Small intestine (tissue), 7 donors: Measurements from ENCODE around the gene BTBD16. TPM values are rescaled to one million over a fixed set of nuclear protein-coding genes. Genes with fewer than 3 reads are reported as not detected.
A peak's percentile ranks its signal among the peaks of the same experiment; 100 is the strongest.

Experiments
- DNase-seq, 2 donors: peaks; one replicate each; pipeline versions ENCODE4 v3.0.0 to v3.0.0-alpha.2; 2013
- FAIRE-seq: peaks from 2 replicates; lab custom pipeline; 2012; peaks lifted over from hg19 to GRCh38; lab: Jason Lieb, UNC
- H3K27ac ChIP-seq, 3 donors: one replicate each; pipeline ENCODE4 v1.5.1; 2013; ENCODE audit warnings: low read length in 2 of 3, mild to moderate bottlenecking in 2 of 3, control low read depth in 1 of 3, inconsistent platforms in 1 of 3, low read depth in 1 of 3, moderate library complexity in 1 of 3
- H3K27me3 ChIP-seq, 3 donors: one replicate each; pipeline ENCODE4 v1.6.1; 2013; ENCODE audit warnings: low read length in 3 of 3, inconsistent platforms in 1 of 3; ENCODE audit not compliant: control insufficient read depth in 3 of 3, insufficient read depth in 3 of 3
- H3K36me3 ChIP-seq, 3 donors: one replicate each; pipeline ENCODE4 v1.6.1; 2013; ENCODE audit warnings: low read length in 3 of 3, inconsistent platforms in 1 of 3, low read depth in 1 of 3, mild to moderate bottlenecking in 1 of 3, moderate library complexity in 1 of 3; ENCODE audit not compliant: control insufficient read depth in 3 of 3, insufficient read depth in 2 of 3
- H3K4me1 ChIP-seq, 3 donors: one replicate each; pipeline ENCODE4 v1.6.1; 2013; ENCODE audit warnings: low read length in 2 of 3, inconsistent platforms in 1 of 3, low read depth in 1 of 3, mild to moderate bottlenecking in 1 of 3, moderate library complexity in 1 of 3; ENCODE audit not compliant: control insufficient read depth in 3 of 3, insufficient read depth in 2 of 3
- H3K4me3 ChIP-seq, 3 donors: one replicate each; pipeline ENCODE4 v1.5.1; 2013; ENCODE audit warnings: low read length in 3 of 3, control low read depth in 1 of 3, inconsistent platforms in 1 of 3, low read depth in 1 of 3, mild to moderate bottlenecking in 1 of 3, moderate library complexity in 1 of 3
- H3K9me3 ChIP-seq, 2 donors: one replicate each; pipeline ENCODE4 v1.6.1; 2013; ENCODE audit warnings: low read depth in 1 of 2, low read length in 1 of 2; ENCODE audit not compliant: control insufficient read depth in 2 of 2, insufficient read depth in 1 of 2
- WGBS, 3 donors: extraction: QIAGEN DNeasy Blood & Tissue Kit; methylation state at CpG; one replicate each; pipeline ENCODE4 v1.1.7; 2013; 5-methylcytosine and 5-hydroxymethylcytosine counted together
- polyA plus RNA-seq, 4 donors: library from polyadenylated mRNA; stranded (reverse) in 3 of 4; unstranded in 1 of 4; fragments of 200-250 nt in 3 of 4; fragments of 120-200 nt in 1 of 4; gene quantifications; one replicate each; pipeline versions ENCODE4 v1.2.1 to v1.2.3, GENCODE V29; 2013
- donor health status: healthy with polysubstance abuse.
- donor health status: control.
- donor health status: control.
- donor health status: Bipolar disorder and iron deficiency.
- donor health status: healthy.

BTBD16 gene
- polyA plus RNA-seq, 4 donors: 0.18 to 0.92 TPM; not detected in 2

DNA sequence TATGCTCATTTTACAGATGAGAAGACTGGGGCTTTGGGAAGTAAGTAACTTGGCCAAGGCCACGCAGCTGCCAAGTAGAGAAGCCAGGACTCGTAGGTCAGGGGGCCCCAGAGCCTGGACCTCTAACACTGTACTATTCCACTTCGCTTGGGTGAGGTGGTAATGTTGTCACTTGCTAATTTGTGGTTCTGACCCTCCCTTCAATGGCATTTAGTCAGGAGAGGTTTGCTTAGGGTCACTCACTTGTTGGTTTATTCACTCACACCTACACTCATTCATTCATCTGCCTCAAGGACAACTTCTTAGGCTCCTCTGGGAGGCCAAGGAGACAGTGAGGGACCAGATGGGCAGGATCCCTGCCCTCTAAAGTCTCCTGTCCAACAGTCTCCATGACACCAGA is 21.3 kb downstream of the BTBD16 start:
- Histone ChIP-seq H3K4me1 (peaks cover 0 to 7% (median 0%) of the 10 kb centered on the region in 3 donors), H3K36me3 (no peaks in the 10 kb centered on the region), H3K27me3 (no peaks in the 10 kb centered on the region), H3K9me3 (no peaks in the 10 kb centered on the region), H3K4me3 (no peak overlapping the region), H3K27ac (no peak overlapping the region)
- DNase-seq: no peak
- no peak for FAIRE-seq
- WGBS, 3 donors: 75 to 91% (median 86%) methylated on average over 3 of the region's 3 CpGs

DNA sequence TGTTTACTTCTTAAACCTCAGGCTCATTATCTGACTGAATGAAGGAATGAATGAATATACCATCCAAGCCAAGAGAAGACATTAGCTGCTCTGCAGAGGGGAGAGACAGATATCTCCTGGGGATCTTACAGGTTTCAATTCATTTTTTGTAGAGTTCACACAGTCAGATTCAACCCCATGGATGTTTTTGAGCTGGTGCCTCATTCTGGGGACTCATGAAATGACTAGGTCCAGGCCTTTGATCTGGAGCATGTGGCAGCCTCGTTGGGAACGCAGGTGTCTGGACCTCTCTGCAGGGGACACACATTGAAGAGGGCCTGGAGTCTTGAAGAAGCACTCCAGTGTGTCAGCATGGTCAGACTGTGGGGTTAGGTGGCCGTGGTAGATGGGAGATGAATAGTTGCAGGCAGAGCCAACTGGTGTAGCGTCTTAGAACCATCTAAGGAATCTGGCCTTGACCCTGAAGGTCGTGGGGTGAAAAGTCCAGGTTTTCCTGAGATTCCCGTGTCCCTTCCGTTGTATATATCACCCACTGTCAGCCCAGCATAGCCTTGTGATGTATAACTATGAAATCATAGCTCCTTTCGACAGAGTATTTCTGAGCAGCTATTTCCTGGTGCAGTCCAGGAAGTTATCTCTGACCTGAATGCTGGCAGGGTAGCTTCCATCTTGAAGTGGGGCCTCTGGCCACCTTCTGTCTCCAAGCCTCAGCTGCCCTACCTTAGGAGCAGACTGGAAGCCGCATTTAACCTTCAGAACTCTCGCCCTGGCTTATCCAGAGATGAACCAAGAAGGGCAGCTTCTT is 22.3 kb downstream of the BTBD16 start:
- Histone ChIP-seq H3K4me3 (no peak overlapping the region), H3K27me3 (no peaks in the 10 kb centered on the region), H3K4me1 (peaks cover 0 to 7% (median 0%) of the 10 kb centered on the region in 3 donors), H3K36me3 (no peaks in the 10 kb centered on the region), H3K9me3 (no peaks in the 10 kb centered on the region), H3K27ac (no peak overlapping the region)
- FAIRE-seq: no peak
- 69 to 73% (median 73%) methylated on average over 10 of the region's 10 CpGs for WGBS, 3 donors
- DNase-seq: peak; percentile 16 to 54

DNA sequence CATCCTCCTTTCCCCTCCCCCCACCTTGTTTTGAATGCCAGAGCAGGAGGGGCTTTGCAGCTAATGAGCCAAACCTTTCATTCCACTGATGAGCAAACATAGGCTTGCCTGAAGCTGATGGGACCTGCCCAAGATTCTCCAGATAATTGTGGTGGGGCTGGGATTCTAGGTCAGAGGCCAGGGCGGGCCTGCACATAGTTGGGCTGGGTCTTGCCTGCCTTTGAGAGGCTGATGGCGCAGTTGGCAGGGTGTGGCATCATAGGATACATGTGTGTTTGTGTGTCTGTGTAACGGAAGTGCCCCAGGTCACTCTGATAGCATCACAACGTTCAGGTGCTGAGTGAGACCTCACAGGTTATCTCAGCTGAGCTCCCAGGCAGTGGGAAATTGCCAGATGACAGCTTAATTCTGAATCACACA is 22.9 kb downstream of the BTBD16 start:
- FAIRE-seq (no peak), DNase-seq (peak; percentile 41 to 66)
- WGBS, 3 donors: 37 to 67% (median 43%) methylated on average over 4 of the region's 4 CpGs

DNA sequence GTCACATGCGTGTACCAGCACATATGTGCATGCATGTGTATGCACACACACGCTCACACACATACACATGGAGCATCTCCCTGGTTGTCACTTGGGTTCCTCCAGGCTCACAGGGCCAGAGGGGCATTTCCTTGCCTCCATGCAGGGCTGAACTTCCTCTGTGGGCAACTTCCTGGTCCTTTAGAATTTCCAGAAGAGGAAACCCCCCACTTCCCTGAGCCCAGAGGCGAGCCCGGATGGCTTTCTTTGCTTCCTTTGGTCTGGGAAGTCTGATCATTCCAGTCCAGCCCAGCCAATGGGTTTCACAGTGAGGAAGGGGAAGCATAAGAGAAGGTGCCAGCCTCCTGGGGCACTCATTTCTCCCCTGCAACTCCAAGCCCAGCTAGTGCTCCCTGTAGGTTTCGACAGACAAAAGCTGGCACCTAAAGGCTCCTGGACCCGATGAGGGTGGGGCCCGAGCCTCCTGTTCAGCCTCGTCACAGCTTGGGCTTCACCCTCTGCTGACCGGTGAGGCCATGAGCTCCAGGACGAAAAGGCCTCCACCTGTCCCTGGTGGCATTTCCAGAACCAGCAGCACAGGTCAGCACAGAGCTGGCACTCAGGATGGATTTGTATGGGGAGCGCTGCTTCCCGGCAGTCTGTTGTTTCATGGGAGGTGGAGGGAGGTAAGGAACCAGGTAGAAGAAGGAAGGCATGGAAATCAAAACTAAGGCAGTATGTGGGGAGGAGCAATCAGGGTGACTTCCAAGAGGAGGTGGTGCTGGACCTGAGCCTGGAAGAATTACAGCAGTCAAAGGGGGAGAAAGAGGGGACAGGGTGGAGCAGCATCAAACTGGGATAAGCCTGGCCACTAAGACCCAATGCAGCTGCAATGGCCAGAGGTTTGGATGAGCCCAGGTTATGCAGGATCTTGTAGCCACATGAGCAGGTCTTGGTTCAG is 23.7 kb downstream of the BTBD16 start:
- FAIRE-seq (no peak), DNase-seq (no peak)
- peaks cover 0 to 11% (median 0%) of the 10 kb centered on the region in 3 donors for H3K4me1 ChIP-seq
- no peaks in the 10 kb centered on the region for H3K36me3 ChIP-seq
- no peak overlapping the region for H3K27ac ChIP-seq
- H3K4me3 ChIP-seq: no peak overlapping the region
- 88 to 94% (median 89%) methylated on average over 12 of the region's 12 CpGs for WGBS, 3 donors
- H3K9me3 ChIP-seq: no peaks in the 10 kb centered on the region
- no peaks in the 10 kb centered on the region for H3K27me3 ChIP-seq

More for the DNA sequence above, 22.9 kb downstream of the BTBD16 start:
- Histone ChIP-seq H3K36me3 (no peaks in the 10 kb centered on the region), H3K4me1 (peaks cover 0 to 8% (median 0%) of the 10 kb centered on the region in 3 donors), H3K9me3 (no peaks in the 10 kb centered on the region), H3K4me3 (no peak overlapping the region), H3K27ac (no peak overlapping the region), H3K27me3 (no peaks in the 10 kb centered on the region)

DNA sequence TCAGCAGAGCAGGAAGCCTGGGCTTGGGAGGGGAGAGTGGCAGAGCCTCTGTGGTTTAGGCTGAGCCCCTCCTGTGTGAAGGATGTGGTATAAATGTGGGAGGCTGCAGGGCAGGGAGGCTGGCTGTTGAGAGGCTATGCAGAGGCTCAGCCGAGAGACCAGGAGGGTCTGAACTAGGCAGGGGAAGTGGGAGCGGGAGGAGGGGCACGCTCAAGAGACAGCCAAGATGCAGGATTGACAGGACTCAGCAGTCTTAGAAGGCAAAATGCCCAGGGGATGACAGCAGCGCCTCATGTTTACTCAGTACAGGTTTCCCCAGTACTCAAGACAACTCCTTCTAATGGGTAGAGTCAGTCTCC is 24.3 kb downstream of the BTBD16 start:
- WGBS, 3 donors: 87 to 89% (median 89%) methylated on average over 4 of the region's 4 CpGs
- DNase-seq (no peak), FAIRE-seq (no peak)
- Histone ChIP-seq H3K9me3 (no peaks in the 10 kb centered on the region), H3K4me3 (no peak overlapping the region), H3K4me1 (peaks cover 0 to 11% (median 0%) of the 10 kb centered on the region in 3 donors), H3K27me3 (no peaks in the 10 kb centered on the region), H3K27ac (no peak overlapping the region), H3K36me3 (no peaks in the 10 kb centered on the region)

DNA sequence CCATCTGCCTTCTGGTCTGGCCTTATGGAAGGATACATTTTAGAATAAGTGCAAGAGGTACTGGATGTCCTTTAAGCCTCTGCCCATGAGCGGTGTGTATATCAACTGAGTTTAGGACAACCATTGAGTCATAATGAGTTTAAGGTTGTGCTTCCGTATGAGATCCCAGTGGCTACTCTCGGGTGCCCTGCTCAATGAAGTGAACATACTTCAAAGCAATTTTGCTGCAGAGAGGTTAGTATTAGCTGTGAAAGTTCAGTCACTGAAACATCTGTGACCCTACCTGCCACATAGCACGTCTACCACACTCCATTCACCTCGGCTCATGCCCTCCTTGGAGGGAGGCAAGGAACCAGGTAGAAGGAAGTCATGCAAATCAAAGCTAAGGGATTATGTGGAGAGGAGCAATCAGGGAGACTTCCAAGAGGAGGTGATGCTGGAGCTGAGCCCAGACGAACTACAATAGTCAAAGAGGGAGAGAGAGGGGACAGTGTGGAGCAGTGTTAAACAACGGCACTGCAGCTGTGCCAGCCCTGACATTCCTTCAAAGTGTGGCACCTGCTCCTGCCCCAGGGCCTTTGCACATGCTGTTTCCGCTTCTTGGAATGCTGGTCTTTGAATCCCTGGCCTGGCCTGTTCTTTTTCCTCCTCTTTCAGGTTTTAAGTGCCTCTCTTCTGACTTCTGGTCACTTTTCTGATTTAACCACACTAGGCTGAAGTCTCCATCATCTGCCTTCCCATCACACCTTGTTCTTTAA is 25.4 kb downstream of the BTBD16 start:
- Histone ChIP-seq H3K36me3 (no peaks in the 10 kb centered on the region), H3K4me3 (no peak overlapping the region), H3K27me3 (no peaks in the 10 kb centered on the region), H3K27ac (no peak overlapping the region), H3K4me1 (peaks cover 0 to 19% (median 0%) of the 10 kb centered on the region in 3 donors), H3K9me3 (no peaks in the 10 kb centered on the region)
- WGBS, 3 donors: 81 to 86% (median 83%) methylated on average over 7 to 8 of the region's 8 CpGs
- no peak for FAIRE-seq
- no peak for DNase-seq

DNA sequence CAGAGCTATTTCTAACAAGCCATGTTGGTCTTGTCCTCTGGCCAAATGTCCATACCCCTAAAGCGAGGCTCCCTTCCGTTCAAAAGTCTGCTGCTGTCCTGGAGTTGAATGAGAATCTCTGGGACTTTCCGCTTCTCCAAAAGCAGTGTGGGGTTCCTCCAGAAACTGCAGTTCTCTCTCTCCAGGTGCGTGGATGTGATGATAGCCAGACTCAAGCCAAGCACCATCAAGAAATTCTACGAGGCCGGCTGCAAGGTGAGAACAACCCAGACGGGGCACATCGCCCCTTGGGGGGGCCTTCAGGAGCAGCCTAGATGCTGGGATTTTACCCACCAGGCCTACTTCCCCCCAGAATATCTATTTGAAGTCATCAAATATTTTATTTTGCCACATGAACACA is 26.5 kb downstream of the BTBD16 start:
- Histone ChIP-seq H3K4me3 (no peak overlapping the region), H3K27ac (no peak overlapping the region), H3K27me3 (no peaks in the 10 kb centered on the region), H3K9me3 (no peaks in the 10 kb centered on the region), H3K36me3 (no peaks in the 10 kb centered on the region), H3K4me1 (peaks cover 0 to 23% (median 0%) of the 10 kb centered on the region in 3 donors)
- FAIRE-seq (no peak), DNase-seq (no peak)
- 79 to 90% (median 86%) methylated on average over 8 of the region's 8 CpGs for WGBS, 3 donors

DNA sequence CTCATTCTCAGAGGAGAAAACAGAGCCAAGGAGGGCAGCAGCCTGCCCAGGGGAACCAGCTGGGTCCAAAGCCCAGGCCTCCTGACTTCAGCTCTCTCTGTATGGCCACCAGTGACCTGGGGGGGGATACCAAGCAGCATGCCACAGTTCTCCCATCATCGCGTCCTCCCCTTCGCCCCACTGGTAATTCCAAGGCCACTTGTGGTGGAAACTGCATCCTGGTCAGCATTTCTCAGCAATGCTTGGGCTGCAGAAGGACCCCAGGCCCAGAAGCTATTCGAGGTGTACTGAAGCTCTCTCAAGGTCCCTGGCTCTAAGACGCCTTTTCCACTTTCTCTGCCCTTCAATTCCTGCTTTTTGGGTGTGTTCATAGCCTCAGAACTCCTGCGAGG is 27.1 kb downstream of the BTBD16 start:
- Histone ChIP-seq H3K9me3 (no peaks in the 10 kb centered on the region), H3K4me1 (peaks cover 0 to 23% (median 0%) of the 10 kb centered on the region in 3 donors), H3K4me3 (no peak overlapping the region), H3K36me3 (no peaks in the 10 kb centered on the region), H3K27ac (no peak overlapping the region), H3K27me3 (no peaks in the 10 kb centered on the region)
- DNase-seq (no peak), FAIRE-seq (no peak)
- 76 to 82% (median 79%) methylated on average over 6 of the region's 6 CpGs for WGBS, 3 donors
